Measurements from ENCODE around the gene PTPRC. TPM values are rescaled to one million over a fixed set of nuclear protein-coding genes. Genes with fewer than 3 reads are reported as not detected.

The PTPRC gene
- total RNA-seq, 1 donor from 2014 or later: not detected

DNA sequence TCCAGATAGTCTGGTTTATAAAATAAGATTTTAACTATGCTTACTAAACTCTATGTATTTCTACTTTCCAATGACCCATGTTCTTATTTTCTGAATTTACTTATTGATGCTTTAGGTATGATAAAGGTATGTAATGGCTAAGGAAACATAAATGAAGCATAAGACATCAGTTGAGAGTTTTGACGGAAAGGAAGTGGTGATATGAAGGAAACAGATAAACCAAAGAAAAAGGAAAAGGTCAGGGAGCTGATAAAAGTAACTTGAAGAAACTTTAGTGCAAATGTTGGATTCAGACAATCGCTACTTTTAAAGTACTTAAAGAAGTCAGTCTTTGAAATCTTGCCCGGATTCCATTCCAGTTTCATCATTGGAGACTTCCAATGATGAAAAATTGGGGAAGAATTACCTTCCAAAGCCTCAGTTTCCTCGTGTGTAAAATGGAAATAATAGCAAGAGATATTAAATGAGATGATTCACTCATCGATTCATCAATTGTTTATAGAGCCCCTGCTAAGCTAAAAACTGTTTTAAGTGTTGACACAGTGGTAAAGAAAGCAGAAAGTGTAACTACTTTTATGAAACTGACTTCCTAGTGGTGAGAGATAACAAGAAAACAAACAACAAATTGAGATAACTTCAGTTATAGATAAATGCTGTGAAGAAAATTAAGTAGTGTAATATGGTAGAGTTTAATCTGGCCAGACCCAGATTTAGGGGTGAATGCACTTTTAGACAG is 10.6 kb downstream of the PTPRC start:
- TF ChIP-seq CTCF (IDR thresholded peaks at IDR 0.05; ENCODE audit: unreplicated experiment): no peak
- Mint-ChIP-seq H3K4me3 (ENCODE audit: unreplicated experiment) (no peak overlapping the region), H3K27me3 (ENCODE audit: unreplicated experiment) (peaks cover 3% of the 10 kb centered on the region), H3K36me3 (ENCODE audit: low read depth, unreplicated experiment) (no peaks in the 10 kb centered on the region), H3K9me3 (ENCODE audit: unreplicated experiment) (no peaks in the 10 kb centered on the region), H3K27ac (ENCODE audit: unreplicated experiment) (no peak overlapping the region), H3K4me1 (ENCODE audit: unreplicated experiment) (no peaks in the 10 kb centered on the region)
- no peak for DNase-seq (ENCODE audit: low spot score)

- Mint-ChIP-seq H3K27ac (ENCODE audit: unreplicated experiment) (no peak overlapping the region), H3K4me3 (ENCODE audit: unreplicated experiment) (no peak overlapping the region), H3K9me3 (ENCODE audit: unreplicated experiment) (no peaks in the 10 kb centered on the region), H3K4me1 (ENCODE audit: unreplicated experiment) (no peaks in the 10 kb centered on the region), H3K36me3 (ENCODE audit: low read depth, unreplicated experiment) (no peaks in the 10 kb centered on the region), H3K27me3 (ENCODE audit: unreplicated experiment) (peaks cover 3% of the 10 kb centered on the region)
- DNase-seq (ENCODE audit: low spot score): no peak
- TF ChIP-seq CTCF (IDR thresholded peaks at IDR 0.05; ENCODE audit: unreplicated experiment): no peak
Measured at GRCh38 chr1:198649968-198650338, 11.1 kb downstream of the PTPRC start.

DNA sequence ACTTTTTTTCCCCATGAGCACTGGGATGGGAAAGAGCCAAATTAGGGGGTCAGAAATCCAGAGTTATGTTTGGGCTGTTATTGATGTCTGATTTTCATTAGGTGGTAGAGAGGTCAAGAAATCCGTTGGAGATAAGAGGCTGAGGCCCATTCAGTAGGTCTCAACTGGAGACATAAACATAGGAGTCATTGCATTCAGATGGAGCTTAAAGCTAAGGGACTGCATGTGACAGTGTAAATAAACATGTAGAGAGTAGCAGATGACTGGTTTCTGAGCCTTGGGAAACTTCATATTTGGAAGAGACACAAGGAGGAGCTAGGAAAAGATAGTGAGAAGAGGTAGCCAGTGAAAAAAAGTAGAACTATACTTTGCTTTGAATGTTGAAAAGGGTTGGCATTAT is 11.7 kb downstream of the PTPRC start:
- Mint-ChIP-seq H3K4me3 (ENCODE audit: unreplicated experiment) (no peak overlapping the region), H3K36me3 (ENCODE audit: low read depth, unreplicated experiment) (no peaks in the 10 kb centered on the region), H3K27ac (ENCODE audit: unreplicated experiment) (no peak overlapping the region), H3K27me3 (ENCODE audit: unreplicated experiment) (peaks cover 3% of the 10 kb centered on the region), H3K9me3 (ENCODE audit: unreplicated experiment) (no peaks in the 10 kb centered on the region), H3K4me1 (ENCODE audit: unreplicated experiment) (no peaks in the 10 kb centered on the region)
- no peak for DNase-seq (ENCODE audit: low spot score)
- TF ChIP-seq CTCF (IDR thresholded peaks at IDR 0.05; ENCODE audit: unreplicated experiment): no peak

- Mint-ChIP-seq H3K27ac (ENCODE audit: unreplicated experiment) (no peak overlapping the region), H3K36me3 (ENCODE audit: low read depth, unreplicated experiment) (no peaks in the 10 kb centered on the region), H3K27me3 (ENCODE audit: unreplicated experiment) (peaks cover 3% of the 10 kb centered on the region), H3K9me3 (ENCODE audit: unreplicated experiment) (no peaks in the 10 kb centered on the region), H3K4me3 (ENCODE audit: unreplicated experiment) (no peak overlapping the region), H3K4me1 (ENCODE audit: unreplicated experiment) (peaks cover 6% of the 10 kb centered on the region)
- no peak for DNase-seq (ENCODE audit: low spot score)
- no peak for TF ChIP-seq CTCF (IDR thresholded peaks at IDR 0.05; ENCODE audit: unreplicated experiment)
Measured at GRCh38 chr1:198651650-198652400, 13.0 kb downstream of the PTPRC start.

DNA sequence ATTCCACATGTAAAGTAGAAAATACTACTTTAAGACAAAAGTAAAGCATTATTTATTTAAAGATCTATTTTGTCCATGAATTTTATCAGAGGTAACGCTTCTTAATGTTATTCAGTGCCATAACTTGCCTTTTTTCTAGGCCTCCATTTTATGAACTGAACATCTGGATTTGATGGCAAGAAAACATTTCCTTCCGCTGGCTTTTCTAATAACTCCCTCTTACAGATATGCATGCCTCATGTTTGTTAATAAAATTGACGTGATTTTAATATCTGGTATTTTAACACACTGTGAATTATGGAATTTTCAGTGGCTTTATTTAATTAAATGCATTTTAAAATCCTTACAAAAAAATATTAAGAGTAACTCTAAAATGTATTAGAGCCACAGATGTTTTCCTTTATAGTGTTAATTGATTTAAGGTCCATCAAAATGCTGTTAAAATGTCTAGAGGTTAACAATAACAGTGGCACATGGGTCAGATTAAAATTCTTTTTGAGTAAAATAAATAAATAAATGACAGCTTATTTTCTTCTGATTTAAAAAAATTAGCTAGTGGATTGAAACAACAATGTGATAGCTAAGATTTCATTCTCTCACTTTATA is 15.1 kb downstream of the PTPRC start:
- no peak overlapping the region for H3K27ac Mint-ChIP-seq (ENCODE audit: unreplicated experiment)
- no peaks in the 10 kb centered on the region for H3K36me3 Mint-ChIP-seq (ENCODE audit: low read depth, unreplicated experiment)
- no peaks in the 10 kb centered on the region for H3K9me3 Mint-ChIP-seq (ENCODE audit: unreplicated experiment)
- no peak for DNase-seq (ENCODE audit: low spot score)
- peaks cover 6% of the 10 kb centered on the region for H3K4me1 Mint-ChIP-seq (ENCODE audit: unreplicated experiment)
- no peak overlapping the region for H3K4me3 Mint-ChIP-seq (ENCODE audit: unreplicated experiment)
- peaks cover 3% of the 10 kb centered on the region for H3K27me3 Mint-ChIP-seq (ENCODE audit: unreplicated experiment)
- TF ChIP-seq CTCF (IDR thresholded peaks at IDR 0.05; ENCODE audit: unreplicated experiment): no peak
